HG02623 (cell line): ENCODE data around the gene LAMA1.

Experiments
- ATAC-seq: cut with Tn5 transposase; IDR thresholded peaks from one replicate; pipeline ENCODE4 v1.9.1; 2021; ENCODE audit warnings: moderate library complexity; ENCODE audit not compliant: unreplicated experiment

LAMA1 gene

GRCh38 chr18:7105943-7106342 is 11.7 kb downstream of the LAMA1 start:
- no peak for ATAC-seq

GRCh38 chr18:7105268-7105667 is 12.3 kb downstream of the LAMA1 start:
- no peak for ATAC-seq

- ATAC-seq = no peak
These were observed 12.9 kb downstream of the LAMA1 start for GRCh38 chr18:7104649-7105048.

- ATAC-seq = no peak
These were observed 15.5 kb downstream of the LAMA1 start for GRCh38 chr18:7102131-7102530.

- ATAC-seq = no peak
These were observed 20.8 kb downstream of the LAMA1 start for GRCh38 chr18:7096838-7097237.

GRCh38 chr18:7094427-7094826 is 23.2 kb downstream of the LAMA1 start:
- no peak for ATAC-seq

- no peak for ATAC-seq
These were observed 26.8 kb downstream of the LAMA1 start for GRCh38 chr18:7090771-7091170.

GRCh38 chr18:7089369-7089768 is 28.2 kb downstream of the LAMA1 start:
- ATAC-seq = no peak

GRCh38 chr18:7084080-7085065 is 33.2 kb downstream of the LAMA1 start:
- no peak for ATAC-seq

- no peak for ATAC-seq
These were observed 34.9 kb downstream of the LAMA1 start for GRCh38 chr18:7082671-7083070.

GRCh38 chr18:7079231-7079630 is 38.4 kb downstream of the LAMA1 start:
- ATAC-seq = no peak

- no peak for ATAC-seq
These were observed 45.0 kb downstream of the LAMA1 start for GRCh38 chr18:7072593-7072992.

GRCh38 chr18:7071600-7071999 is 46.0 kb downstream of the LAMA1 start:
- ATAC-seq = no peak

GRCh38 chr18:7070466-7070865 is 47.1 kb downstream of the LAMA1 start:
- no peak for ATAC-seq

GRCh38 chr18:7068871-7069590 is 48.6 kb downstream of the LAMA1 start:
- ATAC-seq = no peak

GRCh38 chr18:7066965-7067555 is 50.5 kb downstream of the LAMA1 start:
- ATAC-seq = no peak

GRCh38 chr18:7065736-7066135 is 51.9 kb downstream of the LAMA1 start:
- no peak for ATAC-seq

GRCh38 chr18:7064346-7064745 is 53.3 kb downstream of the LAMA1 start:
- no peak for ATAC-seq

GRCh38 chr18:7062811-7063210 is 54.8 kb downstream of the LAMA1 start:
- ATAC-seq = no peak

- no peak for ATAC-seq
These were observed 55.4 kb downstream of the LAMA1 start for GRCh38 chr18:7062236-7062635.

- ATAC-seq = no peak
These were observed 58.3 kb downstream of the LAMA1 start for GRCh38 chr18:7059276-7059675.

GRCh38 chr18:7056026-7056425 is 61.6 kb downstream of the LAMA1 start:
- ATAC-seq = no peak
